Astrocyte (in vitro differentiated cells and primary cell): ENCODE results near the gene HES1.

Experiments used
- EZH2 ChIP-seq: IDR thresholded peaks from 2 replicates; pipeline ENCODE4 v1.6.1; 2012; ENCODE audit warnings: mild to moderate bottlenecking, low read length, inconsistent platforms; ENCODE audit not compliant: insufficient read depth
- TF ChIP-seq, protein P1 (sequence below): IDR thresholded peaks from 2 replicates; pipeline ENCODE4 v1.5.1; 2011; ENCODE audit warnings: low read depth, mild to moderate bottlenecking, inconsistent platforms, low read length, moderate library complexity; ENCODE audit not compliant: insufficient read depth

- TF ChIP-seq, protein P1, sequence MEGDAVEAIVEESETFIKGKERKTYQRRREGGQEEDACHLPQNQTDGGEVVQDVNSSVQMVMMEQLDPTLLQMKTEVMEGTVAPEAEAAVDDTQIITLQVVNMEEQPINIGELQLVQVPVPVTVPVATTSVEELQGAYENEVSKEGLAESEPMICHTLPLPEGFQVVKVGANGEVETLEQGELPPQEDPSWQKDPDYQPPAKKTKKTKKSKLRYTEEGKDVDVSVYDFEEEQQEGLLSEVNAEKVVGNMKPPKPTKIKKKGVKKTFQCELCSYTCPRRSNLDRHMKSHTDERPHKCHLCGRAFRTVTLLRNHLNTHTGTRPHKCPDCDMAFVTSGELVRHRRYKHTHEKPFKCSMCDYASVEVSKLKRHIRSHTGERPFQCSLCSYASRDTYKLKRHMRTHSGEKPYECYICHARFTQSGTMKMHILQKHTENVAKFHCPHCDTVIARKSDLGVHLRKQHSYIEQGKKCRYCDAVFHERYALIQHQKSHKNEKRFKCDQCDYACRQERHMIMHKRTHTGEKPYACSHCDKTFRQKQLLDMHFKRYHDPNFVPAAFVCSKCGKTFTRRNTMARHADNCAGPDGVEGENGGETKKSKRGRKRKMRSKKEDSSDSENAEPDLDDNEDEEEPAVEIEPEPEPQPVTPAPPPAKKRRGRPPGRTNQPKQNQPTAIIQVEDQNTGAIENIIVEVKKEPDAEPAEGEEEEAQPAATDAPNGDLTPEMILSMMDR = no peak
- no peak for TF ChIP-seq EZH2
These were observed 28.8 kb upstream of the HES1 start for GRCh38 chr3:194107107-194107506.
